H9 (cell line): ENCODE data around the gene RASIP1. TPM values are rescaled to one million over a fixed set of nuclear protein-coding genes. Genes with fewer than 3 reads are reported as not detected.

ENCODE experiments used
- DNase-seq: peaks from one replicate; pipeline ENCODE4 v3.0.0-alpha.2; 2017
- H2AFZ ChIP-seq: one replicate; pipeline ENCODE4 v1.6.1; 2013; ENCODE audit warnings: mild to moderate bottlenecking, low read length, control low read depth, moderate library complexity
- H2AK5ac ChIP-seq: 2 replicates; pipeline ENCODE4 v1.6.1; 2013; ENCODE audit warnings: low read length, control low read depth, mixed read lengths; ENCODE audit not compliant: insufficient read length
- H2BK120ac ChIP-seq: one replicate; pipeline ENCODE4 v1.6.1; 2013; ENCODE audit warnings: low read depth, mild to moderate bottlenecking, low read length, control low read depth, inconsistent platforms; ENCODE audit not compliant: poor library complexity, severe bottlenecking
- H2BK12ac ChIP-seq: 2 replicates; pipeline ENCODE4 v1.6.1; 2013; ENCODE audit warnings: low read length, control low read depth, mixed read lengths, low read depth; ENCODE audit not compliant: insufficient read length
- H2BK15ac ChIP-seq: 2 replicates; pipeline ENCODE4 v1.6.1; 2013; ENCODE audit warnings: low read depth, low read length, control low read depth
- H2BK20ac ChIP-seq: one replicate; pipeline ENCODE4 v1.6.1; 2013; ENCODE audit warnings: low read depth, mild to moderate bottlenecking, low read length, control low read depth, inconsistent platforms; ENCODE audit not compliant: poor library complexity, severe bottlenecking
- H2BK5ac ChIP-seq: 2 replicates; pipeline ENCODE4 v1.6.1; 2013; ENCODE audit warnings: low read length, control low read depth, mixed read lengths; ENCODE audit not compliant: insufficient read length
- H3K14ac ChIP-seq: 2 replicates; pipeline ENCODE4 v1.6.1; 2013; ENCODE audit warnings: low read length, control low read depth; ENCODE audit not compliant: insufficient read depth
- H3K18ac ChIP-seq: 2 replicates; pipeline ENCODE4 v1.6.1; 2013; ENCODE audit warnings: low read depth, mild to moderate bottlenecking, mixed read lengths, low read length, control low read depth; ENCODE audit not compliant: insufficient read length
- H3K23ac ChIP-seq: 2 replicates; pipeline ENCODE4 v1.6.1; 2013; ENCODE audit warnings: low read length, control low read depth, mixed read lengths, low read depth; ENCODE audit not compliant: insufficient read length
- H3K23me2 ChIP-seq: 2 replicates; pipeline ENCODE4 v1.6.1; 2013; ENCODE audit warnings: low read depth, mild to moderate bottlenecking, mixed read lengths, low read length, control low read depth; ENCODE audit not compliant: insufficient read length, poor library complexity, severe bottlenecking
- H3K27ac ChIP-seq: 2 replicates; pipeline ENCODE4 v1.5.1; 2013; ENCODE audit warnings: low read length, control low read depth, mixed read lengths, low read depth; ENCODE audit not compliant: insufficient read length
- H3K27me3 ChIP-seq: 2 replicates; pipeline ENCODE4 v1.6.1; 2013; ENCODE audit warnings: low read length, control low read depth, inconsistent platforms; ENCODE audit not compliant: insufficient read depth
- H3K4ac ChIP-seq: 2 replicates; pipeline ENCODE4 v1.6.1; 2013; ENCODE audit warnings: low read depth, mild to moderate bottlenecking, control low read depth, inconsistent platforms, low read length, moderate library complexity
- H3K4me1 ChIP-seq: 2 replicates; pipeline ENCODE4 v1.6.1; 2013; ENCODE audit warnings: low read length, control low read depth, inconsistent platforms; ENCODE audit not compliant: insufficient read depth
- H3K4me2 ChIP-seq: 2 replicates; pipeline ENCODE4 v1.6.1; 2013; ENCODE audit warnings: low read length, control low read depth, mixed read lengths; ENCODE audit not compliant: insufficient read length, insufficient read depth
- H3K56ac ChIP-seq: 2 replicates; pipeline ENCODE4 v1.6.1; 2013; ENCODE audit warnings: low read depth, mild to moderate bottlenecking, mixed read lengths, low read length, control low read depth; ENCODE audit not compliant: insufficient read length
- H3K79me1 ChIP-seq: 2 replicates; pipeline ENCODE4 v1.6.1; 2013; ENCODE audit warnings: low read depth, mild to moderate bottlenecking, moderate library complexity, low read length, control low read depth, inconsistent platforms; ENCODE audit not compliant: insufficient read depth, poor library complexity, severe bottlenecking
- H3K79me2 ChIP-seq: 2 replicates; pipeline ENCODE4 v1.6.1; 2013; ENCODE audit warnings: low read length, control low read depth, inconsistent platforms; ENCODE audit not compliant: insufficient read depth
- H3K9ac ChIP-seq: 2 replicates; pipeline ENCODE4 v1.6.1; 2013; ENCODE audit warnings: low read length, control low read depth, mixed read lengths; ENCODE audit not compliant: insufficient read length; ENCODE audit errors: extremely low read depth
- H3K9me3 ChIP-seq: one replicate; pipeline ENCODE4 v1.6.1; 2013; ENCODE audit warnings: low read depth, low read length, inconsistent platforms; ENCODE audit not compliant: control insufficient read depth
- H3T11ph ChIP-seq: one replicate; pipeline ENCODE4 v1.6.1; 2013; ENCODE audit warnings: mild to moderate bottlenecking, low read length, control low read depth, inconsistent platforms
- H4K20me1 ChIP-seq: one replicate; pipeline ENCODE4 v1.6.1; 2013; ENCODE audit not compliant: control insufficient read depth, insufficient read length, insufficient read depth
- H4K5ac ChIP-seq: 2 replicates; pipeline ENCODE4 v1.6.1; 2013; ENCODE audit warnings: low read depth, mild to moderate bottlenecking, mixed read lengths, low read length, control low read depth; ENCODE audit not compliant: insufficient read length
- H4K8ac ChIP-seq: replicated peaks from 2 replicates; pipeline ENCODE4 v1.6.1; 2013; ENCODE audit warnings: low read length, control low read depth, mixed read lengths, low read depth; ENCODE audit not compliant: insufficient read length
- H4K91ac ChIP-seq: 2 replicates; pipeline ENCODE4 v1.6.1; 2013; ENCODE audit warnings: low read depth, mild to moderate bottlenecking, moderate library complexity, mixed read lengths, low read length, control low read depth; ENCODE audit not compliant: insufficient read length
- H3K27ac Mint-ChIP-seq, 3 experiments: 2 replicates in 2 of 3; 3 replicates in 1 of 3; pipeline ENCODE4 v1.8.0; 2020 to 2021; ENCODE audit warnings: mixed read lengths in 3 of 3, mild to moderate bottlenecking in 1 of 3, moderate library complexity in 1 of 3
- H3K27me3 Mint-ChIP-seq: 2 replicates; pipeline ENCODE4 v1.8.0; 2021; ENCODE audit warnings: low read depth, mild to moderate bottlenecking, moderate library complexity, mixed read lengths
- H3K36me3 Mint-ChIP-seq, 3 experiments: 2 replicates in 2 of 3; 3 replicates in 1 of 3; pipeline ENCODE4 v1.8.0; 2020 to 2021; ENCODE audit warnings: low read depth in 3 of 3, mixed read lengths in 3 of 3; ENCODE audit not compliant: insufficient read depth in 1 of 3
- H3K4me1 Mint-ChIP-seq, 2 experiments: 2 replicates each; pipeline ENCODE4 v1.8.0; 2020; ENCODE audit warnings: mixed read lengths in 2 of 2
- H3K4me3 Mint-ChIP-seq, 2 experiments: 2 replicates in 1 of 2; 3 replicates in 1 of 2; pipeline ENCODE4 v1.8.0; 2020 to 2021; ENCODE audit warnings: mild to moderate bottlenecking in 2 of 2, mixed read lengths in 2 of 2, moderate library complexity in 1 of 2
- H3K9me3 Mint-ChIP-seq, 2 experiments: 2 replicates in 1 of 2; 3 replicates in 1 of 2; pipeline ENCODE4 v1.8.0; 2020; ENCODE audit warnings: mild to moderate bottlenecking in 2 of 2, mixed read lengths in 2 of 2, moderate library complexity in 1 of 2
- CTCF ChIP-seq: fragments of 200-600 bp; sonication (generic); conservative IDR thresholded peaks from 3 replicates; pipeline ENCODE4 v1.8.0; 2021; ENCODE audit warnings: antibody characterized with exemption, mild to moderate bottlenecking
- WGBS: extraction: QIAGEN DNeasy Blood & Tissue Kit; methylation state at CpG from one replicate; pipeline ENCODE4 v1.1.7; 2013; ENCODE audit warnings: missing lambda C conversion rate, low lambda C conversion rate, mixed read lengths; ENCODE audit not compliant: insufficient read length; ENCODE audit errors: extremely low coverage; 5-methylcytosine and 5-hydroxymethylcytosine counted together
- total RNA-seq: library from RNA; stranded (reverse); gene quantifications from 2 replicates; pipeline ENCODE4 v1.2.1, GENCODE V29; 2021

RASIP1 gene
- total RNA-seq, 1 experiment from 2014 or later, result 2.4 TPM

- Histone ChIP-seq H3K4ac (no peak overlapping the region), H2BK20ac (no peak overlapping the region), H3K79me1 (no peaks in the 10 kb centered on the region), H2BK120ac (no peak overlapping the region), H4K20me1 (no peaks in the 10 kb centered on the region), H4K8ac (no peak overlapping the region), H3K23me2 (peaks cover 9% of the 10 kb centered on the region), H3T11ph (no peak overlapping the region), H3K27ac (no peak overlapping the region), H2AK5ac (no peak overlapping the region), H4K5ac (no peak overlapping the region), H3K9ac (no peak overlapping the region), H2BK12ac (no peak overlapping the region), H3K9me3 (no peaks in the 10 kb centered on the region), H3K4me1 (no peaks in the 10 kb centered on the region; the same call in 1 of the 2 replicates), H2BK5ac (no peak overlapping the region), H3K4me2 (peak overlapping the region; percentile 54), H3K23ac (no peak overlapping the region), H4K91ac (no peak overlapping the region), H3K18ac (no peak overlapping the region), H3K14ac (no peak overlapping the region), H3K79me2 (no peaks in the 10 kb centered on the region), H2BK15ac (no peak overlapping the region), H3K56ac (no peak overlapping the region), H2AFZ (no peak overlapping the region), H3K27me3 (no peaks in the 10 kb centered on the region; the same call in 1 of the 2 replicates)
- Mint-ChIP-seq H3K9me3 (no peaks in the 10 kb centered on the region), H3K27ac (no peak overlapping the region), H3K4me1 (peaks cover 23 to 51% of the 10 kb centered on the region in 2 experiments), H3K4me3 (peak overlapping the region; percentile 36 to 76), H3K27me3 (peaks cover 21% of the 10 kb centered on the region), H3K36me3 (peaks cover 2 to 4% (median 3%) of the 10 kb centered on the region in 3 experiments; a peak in 3 of 7 replicates)
- no CpG with 5 or more reads among the region's 51 CpGs for WGBS
- DNase-seq, result no peak
- TF ChIP-seq CTCF, result no peak
These were observed 826 bp downstream of the RASIP1 start for GRCh38 chr19:48739404-48740163.
